HG03565 (cell line): ENCODE data around the gene TOMM20.

Experiments
- ATAC-seq: cut with Tn5 transposase; IDR thresholded peaks from one replicate; pipeline ENCODE4 v1.9.1; 2021; ENCODE audit warnings: mild to moderate bottlenecking, moderate library complexity; ENCODE audit not compliant: unreplicated experiment

Gene TOMM20

GRCh38 chr1:235136111-235136510, 7.5 kb upstream of the TOMM20 start:
- ATAC-seq = no peak

- ATAC-seq = no peak
Observed at GRCh38 chr1:235134171-235134570, 5.5 kb upstream of the TOMM20 start.

GRCh38 chr1:235133086-235133485, 4.4 kb upstream of the TOMM20 start:
- ATAC-seq = no peak

DNA sequence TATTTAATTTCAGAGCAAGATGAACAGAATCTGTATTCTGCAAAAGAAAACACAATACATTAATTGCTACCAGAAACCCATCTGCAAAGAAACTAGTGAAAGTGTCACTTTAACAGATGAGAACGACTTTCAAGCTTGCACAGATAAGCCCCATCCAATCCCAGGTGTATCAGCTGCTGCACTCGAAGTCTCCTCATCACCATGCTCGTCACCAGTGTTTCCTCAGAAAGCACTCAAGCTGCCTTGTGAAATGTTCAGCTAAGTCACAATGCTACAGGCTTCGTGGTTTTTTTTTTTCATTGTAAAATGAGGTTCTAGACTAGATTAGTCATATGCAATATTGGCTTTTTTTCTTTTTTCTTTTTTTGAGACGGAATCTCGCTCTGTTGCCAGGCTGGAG, 3.3 kb upstream of the TOMM20 start:
- ATAC-seq = no peak

GRCh38 chr1:235130766-235131270, 2.2 kb upstream of the TOMM20 start:
- no peak for ATAC-seq

- no peak for ATAC-seq
Observed at GRCh38 chr1:235129774-235130570, 1.3 kb upstream of the TOMM20 start.

- no peak for ATAC-seq
Observed at GRCh38 chr1:235127732-235128455, 743 bp downstream of the TOMM20 start.

DNA sequence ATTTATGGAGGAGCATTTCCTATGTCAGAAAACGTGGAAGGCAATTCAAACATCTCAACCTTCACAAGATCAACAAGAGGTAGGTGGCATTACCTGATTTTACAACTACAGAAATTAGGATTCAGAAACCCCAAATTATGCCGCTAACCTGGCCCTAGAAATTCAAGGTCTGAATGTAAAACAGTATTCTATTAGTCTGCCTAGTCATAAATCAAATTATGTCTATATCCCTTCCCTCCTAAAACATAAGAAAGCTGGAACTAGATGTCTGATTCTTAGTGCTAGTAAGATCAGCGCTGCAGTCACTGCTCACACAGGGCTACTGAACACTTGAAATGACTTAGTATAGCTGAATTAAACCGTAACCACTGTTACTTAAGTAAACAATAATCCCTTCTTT, 1.4 kb downstream of the TOMM20 start:
- no peak for ATAC-seq

- no peak for ATAC-seq
Observed at GRCh38 chr1:235124665-235125064, 4.0 kb downstream of the TOMM20 start.

GRCh38 chr1:235124111-235124510, 4.5 kb downstream of the TOMM20 start:
- no peak for ATAC-seq

DNA sequence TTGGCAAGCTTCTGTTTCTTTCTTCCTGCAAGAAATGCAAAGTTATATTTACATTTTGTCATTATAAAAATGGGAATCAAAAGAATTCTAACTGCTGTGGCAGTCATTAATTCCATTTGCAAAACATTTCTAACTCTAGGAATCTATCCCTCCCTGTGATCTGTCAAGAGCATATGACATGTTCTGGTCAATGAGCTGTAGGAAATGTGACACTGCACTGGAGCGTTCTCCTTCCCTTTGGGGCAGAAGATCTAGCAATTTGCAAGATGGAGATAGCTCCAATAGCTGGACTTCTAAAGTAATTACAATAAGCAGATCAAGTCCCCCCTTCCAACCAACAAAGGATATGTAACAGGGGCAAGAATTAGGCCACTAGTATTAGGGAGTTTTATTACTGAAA, 6.3 kb downstream of the TOMM20 start:
- ATAC-seq = no peak

DNA sequence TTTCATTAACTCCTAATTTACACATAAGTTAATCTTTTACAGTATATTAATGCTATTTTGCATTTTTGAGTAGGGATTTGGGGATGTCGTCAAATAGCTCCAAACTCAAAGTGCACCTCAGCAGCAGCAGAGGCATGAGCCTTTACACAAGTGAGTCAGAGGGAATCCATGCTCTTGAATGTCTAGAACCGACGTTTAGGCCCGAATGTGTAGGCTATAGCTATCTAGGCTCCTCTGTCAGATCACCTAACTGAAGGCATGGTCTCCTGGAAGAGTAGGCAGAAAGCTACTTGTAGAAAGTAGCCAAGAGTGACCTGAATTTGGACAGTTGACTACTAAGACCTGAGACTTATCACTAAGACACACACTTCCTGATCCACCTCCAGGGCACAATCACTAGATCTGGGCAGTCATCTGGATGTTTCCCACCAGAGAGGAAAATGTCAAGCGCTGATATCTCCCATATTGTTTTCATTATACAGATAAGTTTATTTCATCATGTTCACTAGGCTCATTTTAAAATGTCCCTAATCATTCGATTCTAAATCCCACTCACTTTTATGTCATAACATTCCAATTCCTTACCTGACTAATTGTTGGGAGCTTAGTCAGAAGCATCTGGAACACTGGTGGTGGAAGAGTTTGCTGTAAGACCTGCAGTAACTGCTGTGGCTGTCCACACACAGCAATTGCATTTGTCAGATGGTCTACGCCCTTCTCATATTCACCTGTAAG, 15.3 kb downstream of the TOMM20 start:
- ATAC-seq = no peak

- ATAC-seq = no peak
Observed at GRCh38 chr1:235112297-235113182, 16.1 kb downstream of the TOMM20 start.

DNA sequence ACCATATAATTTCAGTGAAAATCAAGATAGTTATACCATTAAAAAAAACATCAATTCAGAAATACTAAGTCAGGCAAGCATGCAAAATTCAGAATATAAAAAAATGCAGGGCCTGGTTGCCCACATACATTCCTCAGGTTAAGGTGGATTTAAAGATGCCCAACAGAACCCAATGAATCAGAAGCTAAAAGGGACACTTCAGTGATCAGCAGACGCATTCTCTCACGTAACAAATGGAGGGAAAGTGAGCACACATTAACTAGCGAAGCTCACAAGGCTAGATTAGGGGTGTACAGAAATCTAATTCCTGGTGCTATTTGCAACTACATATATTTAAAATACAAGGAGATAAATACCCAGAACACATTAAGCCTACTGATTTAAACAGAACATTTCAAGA, 17.5 kb downstream of the TOMM20 start:
- no peak for ATAC-seq

DNA sequence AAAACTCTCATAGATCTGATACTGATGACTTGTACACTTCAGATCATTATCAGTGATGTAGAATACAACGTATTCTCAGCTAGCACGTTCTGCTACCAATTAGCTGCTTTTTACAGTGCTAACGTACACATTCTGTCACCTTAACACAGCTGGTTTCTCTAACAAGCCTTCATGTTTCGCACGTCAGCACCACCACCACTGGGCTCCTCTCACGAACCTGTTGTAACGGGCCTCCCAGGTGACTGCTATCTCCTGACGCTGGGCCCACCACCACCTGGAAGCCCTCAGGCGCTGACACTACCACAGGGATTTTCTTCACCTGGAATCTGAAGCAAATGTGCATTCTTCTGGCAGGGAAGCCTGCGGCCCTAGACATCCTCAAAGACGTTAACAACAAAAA, 19.8 kb downstream of the TOMM20 start:
- no peak for ATAC-seq

GRCh38 chr1:235108185-235108593, 20.4 kb downstream of the TOMM20 start:
- no peak for ATAC-seq

- ATAC-seq = no peak
Observed at GRCh38 chr1:235107368-235108184, 21.1 kb downstream of the TOMM20 start.

DNA sequence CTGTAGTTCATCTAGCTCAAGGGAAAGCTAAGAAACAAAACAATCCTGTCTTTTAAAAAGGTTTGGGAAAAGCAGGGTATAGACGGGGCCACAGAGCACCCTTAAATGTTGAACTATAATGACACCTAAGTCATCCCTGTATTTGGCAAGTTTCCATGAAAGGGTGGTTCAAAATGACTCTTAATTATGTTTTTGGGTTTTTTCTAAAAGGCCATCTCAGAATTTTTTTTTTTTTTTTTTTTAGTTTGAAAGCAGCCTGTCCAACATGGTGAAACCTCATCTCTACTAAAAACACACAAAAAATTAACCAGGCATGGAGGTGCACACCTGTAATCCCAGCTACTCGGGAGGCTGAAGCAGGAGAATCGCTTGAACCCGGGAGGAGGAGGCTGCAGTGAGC, 22.2 kb downstream of the TOMM20 start:
- no peak for ATAC-seq
